HCT116 (cell line): ENCODE measurements around the gene SLC37A3.

ENCODE experiments used
- CTCF ChIP-seq, 3 experiments: fragments of 200-600 bp in 1 of 3; sonication (generic) in 1 of 3; IDR thresholded peaks in 2 of 3; conservative IDR thresholded peaks in 1 of 3; 2 replicates each; pipeline ENCODE4 v1.5.1; 2012 to 2017; ENCODE audit warnings: low read depth in 2 of 3, low read length in 2 of 3, antibody characterized with exemption in 1 of 3, borderline replicate concordance in 1 of 3, control low read depth in 1 of 3, mild to moderate bottlenecking in 1 of 3, mixed read lengths in 1 of 3, mixed run types in 1 of 3, moderate library complexity in 1 of 3; ENCODE audit not compliant: insufficient read depth in 1 of 3
- EGR1 ChIP-seq: IDR thresholded peaks from 2 replicates; pipeline ENCODE4 v1.6.1; 2012; ENCODE audit warnings: low read depth
- ELF1 ChIP-seq: IDR thresholded peaks from 2 replicates; pipeline ENCODE4 v1.6.1; 2012; ENCODE audit warnings: low read depth, borderline replicate concordance
- EZH2 ChIP-seq: fragments of 200-600 bp; sonication (generic); IDR thresholded peaks from 2 replicates; pipeline ENCODE4 v1.6.1; 2017; ENCODE audit warnings: antibody characterized with exemption, mixed run types
- EZH2phosphoT487 ChIP-seq: fragments of 200-600 bp; IDR thresholded peaks from 2 replicates; pipeline ENCODE4 v1.6.1; 2018; ENCODE audit warnings: antibody characterized with exemption, borderline replicate concordance
- POLR2A ChIP-seq: IDR thresholded peaks from 2 replicates; pipeline ENCODE4 v1.7.0; 2011; ENCODE audit warnings: borderline replicate concordance; ENCODE audit not compliant: insufficient read depth, insufficient read length; ENCODE audit errors: extremely low read depth
- POLR2AphosphoS5 ChIP-seq: IDR thresholded peaks from 2 replicates; pipeline ENCODE4 v1.6.1; 2011; ENCODE audit warnings: mild to moderate bottlenecking, low read depth, low read length, moderate library complexity
- TCF7L2 ChIP-seq: IDR thresholded peaks from 2 replicates; pipeline ENCODE4 v1.7.0; 2011; ENCODE audit warnings: borderline replicate concordance, inconsistent platforms; ENCODE audit not compliant: insufficient read depth, insufficient read length; ENCODE audit errors: extremely low read depth
- ZNF274 ChIP-seq: fragments of 200-500 bp; sonication (Bioruptor generic); IDR thresholded peaks from 2 replicates; pipeline ENCODE4 v1.6.1; 2014; ENCODE audit warnings: mild to moderate bottlenecking, low read depth, low read length, inconsistent platforms
- TF ChIP-seq, protein P1 (sequence below): IDR thresholded peaks from 2 replicates; pipeline ENCODE4 v1.6.1; 2011; ENCODE audit warnings: mild to moderate bottlenecking, low read length, moderate library complexity; ENCODE audit not compliant: insufficient replicate concordance; ENCODE audit errors: extremely low read depth
- TF ChIP-seq, protein P2 (sequence below): IDR thresholded peaks from 2 replicates; pipeline ENCODE4 v1.6.1; 2012; ENCODE audit warnings: low read depth
- TF ChIP-seq, protein P3 (sequence below): IDR thresholded peaks from 2 replicates; pipeline ENCODE4 v1.6.1; 2012

GRCh38 chr7:140393756-140394306 is 4.5 kb downstream of the SLC37A3 start:
- no peak for TF ChIP-seq CTCF (IDR thresholded peaks at IDR 0.05 in 2 of 3, conservative IDR thresholded peaks at IDR 0.05 in 1 of 3; ENCODE audit: borderline replicate concordance in 1 of 3, insufficient read depth in 1 of 3, low read depth in 2 of 3, low read length in 2 of 3)
- TF ChIP-seq, protein P1, sequence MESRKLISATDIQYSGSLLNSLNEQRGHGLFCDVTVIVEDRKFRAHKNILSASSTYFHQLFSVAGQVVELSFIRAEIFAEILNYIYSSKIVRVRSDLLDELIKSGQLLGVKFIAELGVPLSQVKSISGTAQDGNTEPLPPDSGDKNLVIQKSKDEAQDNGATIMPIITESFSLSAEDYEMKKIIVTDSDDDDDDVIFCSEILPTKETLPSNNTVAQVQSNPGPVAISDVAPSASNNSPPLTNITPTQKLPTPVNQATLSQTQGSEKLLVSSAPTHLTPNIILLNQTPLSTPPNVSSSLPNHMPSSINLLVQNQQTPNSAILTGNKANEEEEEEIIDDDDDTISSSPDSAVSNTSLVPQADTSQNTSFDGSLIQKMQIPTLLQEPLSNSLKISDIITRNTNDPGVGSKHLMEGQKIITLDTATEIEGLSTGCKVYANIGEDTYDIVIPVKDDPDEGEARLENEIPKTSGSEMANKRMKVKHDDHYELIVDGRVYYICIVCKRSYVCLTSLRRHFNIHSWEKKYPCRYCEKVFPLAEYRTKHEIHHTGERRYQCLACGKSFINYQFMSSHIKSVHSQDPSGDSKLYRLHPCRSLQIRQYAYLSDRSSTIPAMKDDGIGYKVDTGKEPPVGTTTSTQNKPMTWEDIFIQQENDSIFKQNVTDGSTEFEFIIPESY: no peak
- TF ChIP-seq EZH2: no peak
- TF ChIP-seq, protein P2, sequence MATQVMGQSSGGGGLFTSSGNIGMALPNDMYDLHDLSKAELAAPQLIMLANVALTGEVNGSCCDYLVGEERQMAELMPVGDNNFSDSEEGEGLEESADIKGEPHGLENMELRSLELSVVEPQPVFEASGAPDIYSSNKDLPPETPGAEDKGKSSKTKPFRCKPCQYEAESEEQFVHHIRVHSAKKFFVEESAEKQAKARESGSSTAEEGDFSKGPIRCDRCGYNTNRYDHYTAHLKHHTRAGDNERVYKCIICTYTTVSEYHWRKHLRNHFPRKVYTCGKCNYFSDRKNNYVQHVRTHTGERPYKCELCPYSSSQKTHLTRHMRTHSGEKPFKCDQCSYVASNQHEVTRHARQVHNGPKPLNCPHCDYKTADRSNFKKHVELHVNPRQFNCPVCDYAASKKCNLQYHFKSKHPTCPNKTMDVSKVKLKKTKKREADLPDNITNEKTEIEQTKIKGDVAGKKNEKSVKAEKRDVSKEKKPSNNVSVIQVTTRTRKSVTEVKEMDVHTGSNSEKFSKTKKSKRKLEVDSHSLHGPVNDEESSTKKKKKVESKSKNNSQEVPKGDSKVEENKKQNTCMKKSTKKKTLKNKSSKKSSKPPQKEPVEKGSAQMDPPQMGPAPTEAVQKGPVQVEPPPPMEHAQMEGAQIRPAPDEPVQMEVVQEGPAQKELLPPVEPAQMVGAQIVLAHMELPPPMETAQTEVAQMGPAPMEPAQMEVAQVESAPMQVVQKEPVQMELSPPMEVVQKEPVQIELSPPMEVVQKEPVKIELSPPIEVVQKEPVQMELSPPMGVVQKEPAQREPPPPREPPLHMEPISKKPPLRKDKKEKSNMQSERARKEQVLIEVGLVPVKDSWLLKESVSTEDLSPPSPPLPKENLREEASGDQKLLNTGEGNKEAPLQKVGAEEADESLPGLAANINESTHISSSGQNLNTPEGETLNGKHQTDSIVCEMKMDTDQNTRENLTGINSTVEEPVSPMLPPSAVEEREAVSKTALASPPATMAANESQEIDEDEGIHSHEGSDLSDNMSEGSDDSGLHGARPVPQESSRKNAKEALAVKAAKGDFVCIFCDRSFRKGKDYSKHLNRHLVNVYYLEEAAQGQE: no peak
- no peak for TF ChIP-seq TCF7L2
- TF ChIP-seq EZH2phosphoT487: no peak
- TF ChIP-seq, protein P3, sequence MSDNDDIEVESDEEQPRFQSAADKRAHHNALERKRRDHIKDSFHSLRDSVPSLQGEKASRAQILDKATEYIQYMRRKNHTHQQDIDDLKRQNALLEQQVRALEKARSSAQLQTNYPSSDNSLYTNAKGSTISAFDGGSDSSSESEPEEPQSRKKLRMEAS: no peak
- no peak for TF ChIP-seq POLR2AphosphoS5
- TF ChIP-seq ELF1: no peak
- TF ChIP-seq POLR2A: no peak
- no peak for TF ChIP-seq ZNF274
- no peak for TF ChIP-seq EGR1
